Suppressor macrophage treated with lipopolysaccharide for 4 hours (primary cell): ENCODE results near the gene MIER3.
"Not testable (repeated sequence)": the region's sequence is repeated elsewhere in the genome, so short reads cannot be mapped to it uniquely, and the experiment has no call there.

ENCODE experiments used
- DNase-seq: peaks from one replicate; pipeline ENCODE4 v3.0.0-alpha.2; 2020

Gene MIER3, protein sequence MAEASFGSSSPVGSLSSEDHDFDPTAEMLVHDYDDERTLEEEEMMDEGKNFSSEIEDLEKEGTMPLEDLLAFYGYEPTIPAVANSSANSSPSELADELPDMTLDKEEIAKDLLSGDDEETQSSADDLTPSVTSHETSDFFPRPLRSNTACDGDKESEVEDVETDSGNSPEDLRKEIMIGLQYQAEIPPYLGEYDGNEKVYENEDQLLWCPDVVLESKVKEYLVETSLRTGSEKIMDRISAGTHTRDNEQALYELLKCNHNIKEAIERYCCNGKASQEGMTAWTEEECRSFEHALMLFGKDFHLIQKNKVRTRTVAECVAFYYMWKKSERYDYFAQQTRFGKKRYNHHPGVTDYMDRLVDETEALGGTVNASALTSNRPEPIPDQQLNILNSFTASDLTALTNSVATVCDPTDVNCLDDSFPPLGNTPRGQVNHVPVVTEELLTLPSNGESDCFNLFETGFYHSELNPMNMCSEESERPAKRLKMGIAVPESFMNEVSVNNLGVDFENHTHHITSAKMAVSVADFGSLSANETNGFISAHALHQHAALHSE

DNA sequence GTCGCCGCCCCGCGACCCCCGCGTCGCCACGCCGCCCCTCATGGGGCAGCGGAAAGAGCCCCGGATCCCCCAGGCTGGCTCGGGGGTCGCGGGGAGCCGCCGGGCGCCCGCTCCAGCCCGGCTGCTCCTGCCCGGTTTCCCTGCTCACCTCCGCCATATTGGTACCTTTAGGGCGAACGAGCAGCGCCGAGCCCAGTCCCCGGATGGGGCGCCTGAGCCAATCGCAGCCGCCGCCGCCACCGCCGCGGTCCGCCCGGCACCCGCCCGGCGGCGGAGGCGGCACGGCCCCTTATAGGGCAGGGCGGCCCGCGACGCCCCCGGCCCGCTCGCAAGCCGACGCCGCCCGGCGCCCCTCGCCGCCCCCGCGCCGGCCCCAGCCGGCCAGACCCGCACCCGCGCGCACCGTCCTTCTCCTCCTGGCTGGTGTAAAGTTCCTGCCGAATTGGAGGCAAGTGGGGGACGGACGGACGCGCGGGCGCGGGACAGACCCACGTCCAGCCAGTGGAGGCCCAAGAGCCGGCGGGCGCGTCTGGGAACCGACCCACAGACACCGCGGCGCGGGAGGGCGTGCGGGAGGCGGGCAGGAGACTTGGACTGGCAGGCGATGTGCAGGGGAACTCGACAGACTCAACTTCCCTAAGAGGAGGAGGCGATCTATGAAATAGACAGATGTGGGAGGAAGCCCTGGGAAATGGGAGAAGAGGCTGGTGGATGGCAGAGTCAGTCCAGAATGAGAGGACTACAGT lies at the start of gene MIER3:
Gene MIER3, minus strand, starts transcription at position 178 of the 746 bp plus-strand sequence. Its CDS starts 21 bp downstream, at position 157.
- peak; percentile 86 for DNase-seq

DNA sequence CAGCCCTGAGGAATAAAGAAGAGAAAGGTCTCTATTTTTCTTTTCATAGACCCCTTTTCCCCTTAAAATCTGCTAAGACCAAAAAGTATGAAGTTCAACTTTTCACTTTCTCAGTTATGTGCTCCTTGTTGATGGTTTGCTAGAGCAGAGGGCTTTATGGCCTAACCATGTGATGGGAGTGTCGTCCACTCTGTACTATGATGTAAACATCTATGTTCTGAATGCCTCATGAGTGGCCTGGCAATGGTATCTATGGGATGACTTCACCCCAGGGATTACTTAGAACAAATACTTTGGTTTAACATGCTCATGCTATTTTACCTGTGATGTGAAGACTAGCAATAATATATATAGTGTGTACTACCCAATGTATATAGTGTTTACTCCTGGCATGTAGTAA lies 43.7 kb upstream of the MIER3 start:
- DNase-seq: no peak

DNA sequence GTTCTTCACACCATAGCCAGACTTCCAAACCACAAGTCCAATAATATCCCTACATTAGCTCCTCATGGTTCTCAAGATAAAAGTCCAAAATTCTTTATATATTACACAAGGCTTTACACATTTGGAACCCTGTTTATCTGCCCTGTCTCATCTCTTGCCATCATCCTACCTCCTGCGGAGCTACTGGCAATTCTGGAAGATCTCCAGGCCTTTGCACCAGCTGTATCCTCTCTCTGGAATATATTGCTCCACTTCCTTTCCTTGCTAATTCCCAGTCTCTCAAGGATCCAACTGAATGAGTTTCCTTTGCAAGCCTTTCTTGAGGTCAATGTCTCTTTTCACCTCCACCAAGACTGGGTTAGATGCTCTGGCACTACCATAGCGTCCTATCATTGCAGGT lies 41.3 kb upstream of the MIER3 start:
- no peak for DNase-seq

DNA sequence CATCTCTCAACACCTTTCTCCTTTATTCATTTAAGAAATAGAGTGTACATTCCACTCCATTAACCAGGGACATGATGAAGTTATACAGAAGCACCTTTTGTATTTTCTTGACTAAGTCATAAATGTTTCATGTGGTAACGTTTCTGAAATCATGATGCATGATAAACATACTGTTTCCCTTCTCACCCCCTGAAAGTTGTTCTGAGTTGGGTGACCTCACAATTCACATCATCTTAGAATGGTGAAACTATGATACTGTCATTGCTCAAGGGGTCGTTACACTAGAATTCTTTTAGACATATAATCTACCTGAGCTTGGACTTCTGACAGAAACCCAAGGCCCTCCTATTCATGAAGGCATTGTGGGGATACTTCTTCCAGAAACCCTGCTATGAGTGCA lies 37.8 kb upstream of the MIER3 start:
- DNase-seq: peak; percentile 8

DNA sequence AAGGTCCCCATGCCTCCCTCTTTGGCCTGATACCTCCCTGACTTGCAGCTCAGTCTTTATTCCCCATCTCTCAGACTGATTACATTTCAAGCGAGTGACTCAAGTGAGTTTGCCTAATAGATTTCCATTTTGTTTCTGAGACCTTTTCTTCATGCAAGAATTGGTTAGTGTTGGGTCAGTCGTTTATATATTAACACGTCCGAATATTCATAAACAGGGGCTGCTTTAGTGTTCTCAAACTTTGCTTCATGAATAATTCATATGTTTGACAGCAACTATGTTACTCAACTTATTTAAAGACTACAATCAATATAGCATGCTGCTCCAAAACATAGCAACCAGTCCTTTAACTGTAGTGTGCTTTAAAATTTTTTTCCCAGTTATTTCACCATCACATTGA lies 36.6 kb upstream of the MIER3 start:
- no peak for DNase-seq

DNA sequence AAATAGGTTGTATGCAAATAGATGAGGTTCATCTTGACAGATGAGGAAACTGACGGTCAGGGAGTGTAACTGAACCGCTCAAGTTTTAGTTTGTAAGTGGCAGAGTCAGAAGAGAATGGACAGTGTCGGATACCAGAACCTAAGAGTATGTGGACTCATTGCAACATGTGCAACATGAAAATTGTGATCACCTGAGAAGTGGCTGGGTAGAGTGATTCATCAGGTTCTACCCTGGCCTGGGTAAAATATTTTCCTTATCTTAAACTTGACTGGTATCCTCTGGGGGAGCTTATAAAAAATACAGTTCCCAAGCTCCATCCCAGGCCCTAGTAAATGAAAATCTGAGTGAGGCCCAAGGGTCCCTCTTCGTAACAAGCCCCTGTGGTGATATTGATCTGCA lies 35.2 kb upstream of the MIER3 start:
- DNase-seq: no peak

DNA sequence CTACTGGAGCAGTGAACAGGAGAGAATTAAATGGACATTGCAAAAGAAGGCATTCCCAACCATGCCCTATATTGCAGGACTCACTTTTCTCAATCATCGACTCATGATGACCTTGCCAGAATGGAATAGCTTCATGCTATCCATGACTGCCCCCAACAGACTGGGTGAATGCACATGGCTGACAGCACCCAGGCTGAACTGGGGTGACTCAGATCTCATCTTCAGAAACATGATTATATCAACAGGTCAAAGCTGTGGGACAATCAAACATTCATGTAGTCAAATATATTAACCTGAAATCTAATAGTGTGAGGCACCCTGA lies 34.7 kb upstream of the MIER3 start:
- DNase-seq: no peak

DNA sequence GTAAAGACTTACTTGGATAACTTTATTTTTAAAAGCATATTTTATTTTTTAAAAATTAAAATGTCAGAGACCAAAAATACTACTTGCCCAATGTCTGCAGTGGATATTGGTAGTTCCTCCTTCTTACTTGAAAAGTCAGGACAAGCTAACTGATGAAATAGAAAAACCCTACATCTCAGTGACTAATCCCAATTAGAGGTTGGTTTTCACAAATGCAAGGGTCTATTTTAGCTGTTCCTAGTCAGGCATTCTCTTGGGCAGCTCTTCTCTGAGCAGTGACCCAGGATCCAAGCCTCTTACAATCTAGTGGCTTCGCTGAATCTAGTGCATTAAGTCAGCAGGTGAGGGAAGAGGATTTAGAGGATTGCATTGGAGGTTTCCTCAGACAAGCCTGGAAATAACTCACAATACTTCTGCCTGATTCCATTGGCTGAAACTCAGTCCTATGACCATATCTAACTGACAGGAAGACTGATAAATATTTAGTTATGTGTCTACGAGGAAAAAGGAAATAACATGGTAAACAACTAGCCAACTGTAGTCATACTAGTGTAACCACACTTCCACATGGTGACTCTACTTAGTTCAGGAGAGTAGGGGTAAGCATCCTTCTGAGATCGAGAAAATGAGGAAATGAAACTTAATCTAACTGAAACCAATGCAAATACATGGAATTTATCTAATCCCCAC lies 34.2 kb upstream of the MIER3 start:
- peak; percentile 74 for DNase-seq

DNA sequence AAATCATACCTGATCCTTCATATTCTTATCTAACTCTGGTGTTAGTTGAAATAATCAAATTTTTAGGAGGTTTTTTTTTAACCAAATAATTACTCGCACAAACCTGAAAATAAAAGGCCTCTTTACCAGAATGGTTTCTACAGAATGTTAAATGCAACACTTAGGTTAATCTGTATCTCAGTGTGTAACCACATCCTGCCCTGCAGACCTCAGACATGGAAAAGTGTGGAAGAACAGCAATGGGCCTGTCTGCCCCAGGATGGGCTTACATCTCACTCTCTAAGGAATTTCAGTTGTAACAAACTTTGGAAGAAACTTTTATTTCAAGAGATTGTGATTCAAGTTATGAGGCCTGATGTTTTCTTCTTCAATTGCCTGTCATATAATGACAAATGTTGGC lies 32.5 kb upstream of the MIER3 start:
- DNase-seq: no peak

DNA sequence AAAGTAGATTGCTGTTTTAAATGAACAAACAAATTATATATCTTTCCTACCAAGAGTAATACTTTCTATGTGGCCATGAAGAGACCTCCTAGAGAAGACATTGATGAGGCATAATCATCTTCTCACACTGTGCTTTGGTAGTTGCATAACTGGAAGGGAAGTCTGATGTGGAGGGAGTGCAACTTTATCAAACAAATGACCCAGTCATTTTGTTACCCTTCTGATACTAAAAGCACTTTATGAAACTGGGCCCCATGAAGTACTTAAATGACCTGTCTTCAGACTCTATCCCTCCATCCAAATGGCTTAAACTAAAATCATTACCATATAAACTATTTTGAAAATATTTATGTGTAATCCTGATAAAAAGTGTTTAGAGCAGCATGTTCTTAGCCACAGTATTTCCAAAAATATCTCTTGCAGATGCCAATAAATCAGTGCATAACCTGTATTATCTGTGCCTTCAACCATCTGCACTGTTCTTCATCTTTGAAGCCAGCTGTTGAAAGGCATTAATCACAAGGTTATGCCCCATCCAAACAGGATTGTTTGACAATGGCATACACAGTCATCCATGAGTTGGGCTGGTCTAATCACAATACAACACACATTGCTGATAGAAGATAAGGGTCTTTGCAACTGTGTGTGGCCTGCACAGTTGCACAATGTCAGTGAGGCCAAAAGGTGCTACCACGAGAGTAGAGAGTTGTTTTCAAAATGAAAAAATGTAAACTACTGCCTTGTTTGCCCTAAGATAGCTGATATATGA lies 31.9 kb upstream of the MIER3 start:
- no peak for DNase-seq

DNA sequence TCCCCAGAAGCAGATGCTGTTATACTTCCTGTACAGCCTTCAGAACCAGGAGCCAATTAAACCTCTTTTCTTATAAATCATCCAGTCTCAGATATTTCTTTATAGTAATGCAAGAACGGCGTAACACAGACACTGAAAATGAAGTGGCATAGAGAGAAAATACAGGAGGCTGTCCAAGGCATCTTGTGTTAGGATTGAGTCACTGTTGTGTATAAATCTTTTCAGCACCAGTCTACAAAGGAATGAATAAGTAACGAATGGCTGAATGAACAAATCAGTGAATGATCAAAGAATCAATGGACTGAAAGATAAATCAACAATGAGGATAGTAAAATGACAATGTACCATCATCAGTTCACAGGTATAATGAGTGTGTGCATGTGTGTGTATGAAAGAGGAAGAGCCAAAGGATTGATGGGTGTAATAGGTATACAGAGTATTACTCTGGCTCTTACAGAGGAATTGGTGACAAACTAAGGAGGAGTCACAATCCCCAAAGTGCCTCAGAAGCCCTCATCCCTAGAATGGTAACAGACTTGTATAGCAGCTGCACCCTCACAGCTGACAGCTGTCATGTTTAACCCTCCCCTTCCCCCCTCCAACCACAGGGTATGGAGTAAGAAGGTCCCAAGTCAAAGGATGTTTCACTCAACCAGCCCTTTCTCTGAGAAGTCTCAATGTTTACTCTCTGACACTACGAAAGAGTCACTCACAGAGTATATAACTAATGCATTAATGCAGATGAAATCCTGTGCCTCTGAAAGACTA lies 29.8 kb upstream of the MIER3 start:
- DNase-seq: no peak

DNA sequence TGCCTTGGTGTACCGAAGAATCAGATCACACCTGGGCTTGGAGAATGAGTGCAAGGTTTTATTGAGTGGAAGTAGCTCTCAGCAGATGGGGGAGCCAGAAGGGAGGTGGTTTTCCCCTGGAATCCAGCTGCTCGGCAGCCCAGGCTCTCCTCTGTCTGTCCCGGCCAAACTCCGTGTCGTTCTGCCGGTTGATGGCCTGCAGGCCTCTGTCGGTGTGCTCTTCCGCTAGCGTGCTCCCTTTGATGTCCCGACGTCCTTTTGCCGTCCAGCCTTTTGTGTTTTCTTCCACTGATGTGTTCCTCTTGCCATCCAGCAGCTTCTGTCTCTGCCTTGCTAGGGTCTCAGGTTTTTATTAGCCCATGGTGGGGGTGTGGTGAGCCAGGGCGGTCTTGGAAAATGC lies 28.0 kb upstream of the MIER3 start:
- DNase-seq: no peak

DNA sequence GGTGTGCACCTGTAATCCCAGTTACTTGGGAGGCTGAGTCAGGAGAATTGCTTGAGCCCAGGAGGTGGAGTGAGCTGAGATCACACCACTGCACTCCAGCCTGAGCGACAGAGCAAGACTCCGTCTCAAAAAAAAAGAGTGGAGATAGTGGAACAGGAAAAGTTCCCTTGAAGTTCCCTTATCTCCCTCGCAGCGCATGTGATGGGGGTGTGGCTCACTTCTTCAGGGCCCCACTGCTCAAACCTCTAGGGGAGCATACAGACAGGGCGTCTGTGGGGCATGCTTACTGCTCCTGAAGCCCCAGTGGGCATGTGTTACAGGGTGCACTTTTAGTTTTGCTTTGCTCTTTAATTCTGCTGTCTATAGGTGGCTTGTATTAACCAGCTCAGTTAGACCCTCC lies 27.6 kb upstream of the MIER3 start:
- DNase-seq: not testable (repeated sequence)

DNA sequence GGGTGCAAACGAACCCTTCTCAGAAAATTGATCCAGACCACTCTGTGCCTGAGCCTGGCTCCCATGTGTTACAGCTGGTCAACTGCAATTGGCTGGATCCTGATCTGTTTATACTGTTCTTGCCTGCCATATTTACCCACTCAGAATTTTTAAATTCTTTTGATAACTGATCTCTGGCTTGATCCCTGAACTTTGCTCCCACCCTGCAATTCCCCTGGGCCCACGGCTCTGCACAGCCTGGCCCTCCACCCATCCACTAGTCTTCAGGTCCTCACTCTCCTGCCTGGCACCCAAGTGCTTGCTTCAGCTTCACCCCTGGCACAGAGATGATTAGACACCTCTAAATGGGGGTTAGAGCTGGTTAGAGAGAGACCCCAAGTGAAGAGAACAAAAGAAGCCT lies 25.9 kb upstream of the MIER3 start:
- no peak for DNase-seq

DNA sequence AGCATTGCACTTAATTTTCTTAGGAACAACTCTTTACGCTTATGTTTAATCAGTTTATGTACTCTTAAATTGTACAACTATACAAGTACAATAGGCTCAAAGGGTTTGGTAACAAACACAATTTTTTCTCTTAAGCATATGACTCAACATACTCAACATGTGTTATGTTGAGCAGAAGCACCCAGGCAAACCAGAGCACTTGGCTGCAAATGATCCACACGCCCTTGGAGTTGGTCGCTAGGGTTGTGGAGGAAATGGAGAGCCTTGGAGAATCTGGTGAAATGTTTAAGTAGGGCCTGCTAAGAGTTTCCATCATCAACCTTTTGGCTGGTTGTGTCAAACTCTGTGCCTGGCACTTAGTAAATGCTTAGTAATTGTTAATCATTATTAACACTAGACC lies 25.1 kb upstream of the MIER3 start:
- DNase-seq: no peak

DNA sequence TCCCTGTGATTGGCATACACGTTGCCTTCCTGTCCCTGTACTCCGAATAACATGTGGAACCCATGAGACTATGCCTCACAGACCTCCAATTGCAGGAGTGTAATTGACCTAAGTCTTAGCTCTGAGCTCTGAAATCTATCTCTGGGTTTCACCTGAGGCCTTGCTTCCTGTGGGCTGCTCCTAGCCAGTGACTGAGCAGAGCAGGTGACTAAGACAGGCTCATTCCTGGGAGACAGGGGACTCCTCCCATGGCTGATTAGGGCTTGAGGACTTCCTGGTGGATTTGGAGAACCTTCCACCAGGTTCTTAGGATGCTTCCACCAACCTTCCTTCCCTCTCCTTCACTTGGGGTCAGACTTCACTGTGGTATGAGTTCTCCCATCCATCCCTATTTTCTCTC lies 22.3 kb upstream of the MIER3 start:
- no peak for DNase-seq

DNA sequence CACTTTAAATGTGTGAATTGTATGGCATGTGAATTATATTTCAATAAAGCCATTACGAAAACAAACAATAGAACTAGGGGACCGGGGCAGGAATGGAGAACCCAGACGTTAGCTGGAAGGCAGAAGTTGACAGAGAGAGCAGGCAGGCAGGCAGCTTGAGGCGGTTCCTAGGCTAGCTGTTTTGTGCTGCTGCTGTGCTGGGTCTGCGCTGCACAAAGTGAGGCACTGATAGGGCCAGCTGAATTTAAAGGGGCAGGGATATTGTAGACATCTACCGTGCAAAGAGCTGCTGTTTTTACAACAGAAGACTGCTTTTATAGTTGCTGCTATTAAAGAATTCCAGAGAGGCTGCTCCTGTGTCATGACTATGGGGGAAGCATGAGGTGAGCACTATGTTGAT lies 21.6 kb upstream of the MIER3 start:
- DNase-seq: no peak

DNA sequence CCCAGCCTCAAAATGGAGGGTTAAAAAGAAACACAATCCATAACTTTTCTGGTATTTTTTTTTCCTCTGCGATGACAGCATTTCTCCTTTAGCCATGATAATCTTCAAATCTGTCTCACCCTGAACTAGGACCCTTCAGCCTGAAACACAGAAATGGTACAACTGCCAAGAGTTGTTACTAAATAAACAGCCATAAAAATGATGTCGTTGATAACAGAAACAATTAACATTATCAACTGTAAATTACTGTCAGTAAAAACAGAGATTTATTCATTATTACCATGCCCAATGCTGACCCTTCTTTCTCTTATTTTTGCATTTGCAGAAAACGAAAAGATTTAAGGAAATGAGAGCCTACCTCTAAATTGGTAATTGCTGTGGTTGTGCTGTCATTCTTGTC lies 19.4 kb upstream of the MIER3 start:
- DNase-seq: no peak

DNA sequence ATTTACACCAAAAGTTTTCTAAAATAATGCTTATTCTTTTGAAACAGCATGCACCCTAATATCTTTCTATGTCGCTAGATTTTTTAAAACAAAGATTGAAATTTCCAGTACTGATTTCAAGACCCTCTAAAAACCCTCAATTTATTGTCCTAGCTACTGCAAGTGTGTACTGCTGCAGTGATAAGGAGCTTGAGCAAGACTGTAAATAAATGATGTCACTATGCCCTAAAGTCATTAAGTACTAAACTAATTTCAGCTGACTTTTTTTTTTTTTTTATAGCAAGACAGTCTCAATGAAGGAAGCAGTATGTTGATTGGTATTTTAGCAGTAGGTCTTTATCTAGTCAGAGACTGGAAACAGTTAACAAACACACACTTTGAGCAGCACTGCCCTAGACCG lies 12.2 kb upstream of the MIER3 start:
- DNase-seq: no peak

DNA sequence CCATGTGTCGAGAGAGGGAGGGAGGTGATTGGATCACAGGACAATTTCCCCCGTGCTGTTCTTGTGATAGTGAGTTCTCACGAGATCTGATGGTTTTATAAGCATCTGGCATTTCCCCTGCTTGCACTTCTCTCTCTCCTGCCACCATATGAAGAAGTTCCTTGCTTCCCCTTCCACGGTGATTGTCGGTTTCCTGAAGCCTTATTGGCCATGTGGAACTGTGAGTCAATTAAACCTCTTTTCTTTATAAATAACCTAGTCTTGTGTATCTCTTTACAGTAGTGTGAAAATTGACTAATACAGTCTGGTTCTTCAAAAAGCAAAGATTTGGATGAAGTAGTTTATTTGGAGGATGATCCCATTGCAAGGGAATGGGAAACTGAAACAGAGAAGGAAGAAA lies 11.3 kb upstream of the MIER3 start:
- DNase-seq: peak; percentile 48

DNA sequence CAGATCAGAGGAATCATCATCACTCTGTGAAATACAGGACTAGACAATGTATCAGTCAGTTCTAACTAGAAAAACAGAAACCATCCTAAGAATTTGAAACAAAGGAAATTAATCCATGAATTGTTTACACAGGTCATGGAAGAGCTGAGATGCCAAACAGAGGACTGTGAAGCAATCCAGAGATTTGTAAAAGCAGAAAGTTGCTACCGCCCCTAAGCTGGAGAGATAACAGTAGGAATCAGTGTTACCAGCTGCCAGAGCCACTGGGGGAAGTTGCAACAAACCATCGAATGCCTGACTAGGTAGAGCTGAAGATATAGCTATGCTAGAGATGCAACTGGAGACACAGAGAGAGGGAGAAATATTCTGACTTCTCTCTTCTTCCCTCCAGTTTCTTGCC lies 10.4 kb upstream of the MIER3 start:
- no peak for DNase-seq

DNA sequence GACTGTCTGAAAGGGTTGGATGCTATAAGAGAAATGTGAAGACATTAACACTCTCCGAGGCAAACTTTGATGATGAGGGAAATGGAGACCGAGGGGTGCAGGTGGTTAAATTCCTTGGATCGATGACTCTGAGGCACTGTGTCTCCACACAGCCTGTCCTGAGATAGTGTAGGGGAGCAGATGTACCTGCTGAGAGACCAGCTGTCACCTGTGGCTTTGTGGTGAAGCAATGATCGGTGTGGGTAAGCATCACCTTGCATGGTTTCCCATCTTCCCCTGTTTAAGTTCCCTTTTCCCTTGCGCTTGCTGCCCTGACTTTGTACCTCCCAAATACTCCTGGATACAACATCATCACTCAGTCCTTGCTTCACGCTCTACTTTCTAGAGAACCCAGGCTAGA lies 9.8 kb upstream of the MIER3 start:
- no peak for DNase-seq
